Anterior cingulate cortex (tissue), 58 donors: Measurements from ENCODE around the gene KCNK1.
A peak's percentile ranks its signal among the peaks of the same experiment; 100 is the strongest.
"Not testable (repeated sequence)": the region's sequence is repeated elsewhere in the genome, so short reads cannot be mapped to it uniquely, and the experiment has no call there.

Source experiments
- DNase-seq, 58 donors: peaks; one replicate each; lab custom pipeline; 2025; lab: John Stamatoyannopoulos, UW

Gene KCNK1

GRCh38 chr1:233664804-233665574, 51.1 kb downstream of the KCNK1 start:
- DNase-seq: no peak

- no peak for DNase-seq
These were observed 51.8 kb downstream of the KCNK1 start for GRCh38 chr1:233665575-233666270.

GRCh38 chr1:233667741-233668140, 53.8 kb downstream of the KCNK1 start:
- no peak for DNase-seq

- DNase-seq: no peak
These were observed 54.3 kb downstream of the KCNK1 start for GRCh38 chr1:233668146-233668724.

- DNase-seq: no peak
These were observed 54.9 kb downstream of the KCNK1 start for GRCh38 chr1:233668725-233669294.

- DNase-seq: not testable (repeated sequence)
These were observed 56.5 kb downstream of the KCNK1 start for GRCh38 chr1:233670363-233670762.

GRCh38 chr1:233671286-233671685, 57.4 kb downstream of the KCNK1 start:
- DNase-seq: peak in 16 of 58 donors; percentile 8 to 60 (median 31)

GRCh38 chr1:233672732-233673131, 58.8 kb downstream of the KCNK1 start:
- no peak for DNase-seq

GRCh38 chr1:233673261-233673946, 59.5 kb downstream of the KCNK1 start:
- DNase-seq: no peak

GRCh38 chr1:233673947-233674431, 60.1 kb downstream of the KCNK1 start:
- DNase-seq: no peak

GRCh38 chr1:233675446-233675845, 61.5 kb downstream of the KCNK1 start:
- DNase-seq: no peak

- DNase-seq: no peak
These were observed 62.0 kb downstream of the KCNK1 start for GRCh38 chr1:233675893-233676292.

- DNase-seq: no peak
These were observed 63.9 kb downstream of the KCNK1 start for GRCh38 chr1:233677690-233678354.

GRCh38 chr1:233679030-233679429, 65.1 kb downstream of the KCNK1 start:
- DNase-seq: no peak

- no peak for DNase-seq
These were observed 65.9 kb downstream of the KCNK1 start for GRCh38 chr1:233679591-233680373.

- no peak for DNase-seq
These were observed 67.4 kb downstream of the KCNK1 start for GRCh38 chr1:233681285-233681684.

GRCh38 chr1:233686653-233687052, 72.7 kb downstream of the KCNK1 start:
- not testable (repeated sequence) for DNase-seq

GRCh38 chr1:233689017-233689747, 75.3 kb downstream of the KCNK1 start:
- DNase-seq: no peak
